ENCODE measurements around the gene FCHSD2. TPM values are rescaled to one million over a fixed set of nuclear protein-coding genes. Genes with fewer than 3 reads are reported as not detected.

The FCHSD2 gene
- total RNA-seq, 1 donor from 2014 or later, result 16.3 TPM

GRCh38 chr11:73176874-73177155 lies 34.7 kb upstream of the FCHSD2 start:
- peaks cover 16 to 40% of the 10 kb centered on the region in 2 donors for H3K4me1 ChIP-seq
- intact Hi-C loops (cut with DNase I), result loop anchor here (1.0 to 5.0 kb wide), 3 partner anchors 35 to 590 kb away; partner anchors contain the start of gene FCHSD2
- no peaks in the 10 kb centered on the region for H3K36me3 ChIP-seq
- H3K9me3 ChIP-seq, result no peaks in the 10 kb centered on the region
- H3K27me3 ChIP-seq, result no peaks in the 10 kb centered on the region
- DNase-seq (ENCODE audit: low spot score in 2 of 2), result no peak
- no peak overlapping the region for H3K4me3 ChIP-seq
- TF ChIP-seq CTCF (IDR thresholded peaks at IDR 0.05), result no peak
- H3K27ac ChIP-seq, result peak overlapping the region; percentile 91 to 94

GRCh38 chr11:73176145-73176873 lies 34.2 kb upstream of the FCHSD2 start:
- Histone ChIP-seq H3K27ac (peak overlapping the region; percentile 91 to 94), H3K36me3 (no peaks in the 10 kb centered on the region), H3K4me1 (peaks cover 16 to 40% of the 10 kb centered on the region in 2 donors), H3K4me3 (no peak overlapping the region), H3K27me3 (no peaks in the 10 kb centered on the region), H3K9me3 (no peaks in the 10 kb centered on the region)
- no peak for TF ChIP-seq CTCF (IDR thresholded peaks at IDR 0.05)
- DNase-seq (ENCODE audit: low spot score in 2 of 2), result no peak
- intact Hi-C loops (cut with DNase I), result loop anchor here (5.0 kb wide), 2 partner anchors 254 to 589 kb away; no protein-coding TSS in a partner anchor

GRCh38 chr11:73175551-73176144 lies 33.5 kb upstream of the FCHSD2 start:
- DNase-seq (ENCODE audit: low spot score in 2 of 2), result no peak
- no peaks in the 10 kb centered on the region for H3K36me3 ChIP-seq
- H3K27ac ChIP-seq, result peak overlapping the region; percentile 91 to 94
- no peaks in the 10 kb centered on the region for H3K9me3 ChIP-seq
- TF ChIP-seq CTCF (IDR thresholded peaks at IDR 0.05), result no peak
- peaks cover 16 to 40% of the 10 kb centered on the region in 2 donors for H3K4me1 ChIP-seq
- H3K27me3 ChIP-seq, result no peaks in the 10 kb centered on the region
- intact Hi-C loops (cut with DNase I), result loop anchor here (5.0 kb wide), 2 partner anchors 253 to 588 kb away; no protein-coding TSS in a partner anchor
- H3K4me3 ChIP-seq, result no peak overlapping the region

DNA sequence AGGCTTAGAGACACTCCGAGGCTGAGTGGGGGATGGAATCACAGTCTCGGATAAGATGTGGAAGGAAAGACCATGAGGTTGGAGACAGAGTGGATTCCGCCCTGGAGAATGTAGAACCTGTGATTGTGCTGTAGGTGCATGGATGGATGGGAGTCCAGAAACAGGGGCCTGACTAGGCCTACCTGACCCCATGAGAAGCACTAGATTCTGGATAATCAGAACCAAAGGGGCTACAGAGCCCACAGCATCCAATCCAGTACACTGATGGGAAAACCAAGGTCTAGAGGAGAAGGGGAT lies 32.3 kb upstream of the FCHSD2 start:
- Histone ChIP-seq H3K36me3 (no peaks in the 10 kb centered on the region), H3K27ac (peak overlapping the region; percentile 91 to 94), H3K4me1 (peaks cover 16 to 40% of the 10 kb centered on the region in 2 donors), H3K4me3 (no peak overlapping the region), H3K9me3 (no peaks in the 10 kb centered on the region), H3K27me3 (no peaks in the 10 kb centered on the region)
- intact Hi-C loops (cut with DNase I), result no loop called here
- no peak for TF ChIP-seq CTCF (IDR thresholded peaks at IDR 0.05)
- no peak for DNase-seq (ENCODE audit: low spot score in 2 of 2)

DNA sequence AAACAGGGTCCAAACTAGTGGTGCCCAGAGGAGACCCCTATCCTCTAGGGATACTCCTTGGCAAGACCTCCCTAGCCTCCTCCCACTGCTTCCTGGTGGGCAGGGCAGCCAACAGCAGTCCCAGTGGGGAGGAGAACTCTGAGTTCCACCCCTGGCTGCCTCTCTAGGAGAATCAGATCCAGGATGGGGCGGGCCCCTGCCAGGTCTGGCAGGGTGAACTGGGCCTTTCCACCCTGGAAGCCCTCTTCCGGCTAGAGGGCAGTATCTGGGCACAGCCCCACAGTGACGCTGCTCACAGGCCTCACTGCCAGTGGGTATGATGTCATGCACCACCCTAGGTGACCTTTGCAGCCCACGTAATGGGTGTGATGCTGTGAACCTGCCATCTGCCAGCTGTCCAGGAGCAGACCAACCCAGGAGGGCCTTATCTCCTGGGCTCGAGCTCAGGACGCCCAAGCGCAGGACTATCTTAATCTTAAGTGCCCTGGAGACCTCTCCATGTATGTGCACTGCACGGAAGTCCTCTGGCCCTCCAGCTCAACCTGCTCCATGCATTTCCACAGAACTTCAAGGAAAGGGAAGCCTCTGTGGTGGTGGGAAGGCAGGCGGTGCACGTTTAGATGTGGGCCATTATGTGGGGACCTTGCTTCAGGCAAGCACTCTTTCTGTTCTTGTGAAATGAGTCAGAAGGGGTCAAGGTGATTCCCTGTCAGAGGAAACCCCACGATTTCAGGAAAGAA lies 31.8 kb upstream of the FCHSD2 start:
- H3K27me3 ChIP-seq, result no peaks in the 10 kb centered on the region
- H3K36me3 ChIP-seq, result no peaks in the 10 kb centered on the region
- no peaks in the 10 kb centered on the region for H3K9me3 ChIP-seq
- peak overlapping the region; percentile 91 to 94 for H3K27ac ChIP-seq
- intact Hi-C loops (cut with DNase I), result loop anchor here (1.0 to 2.0 kb wide), 2 partner anchors 17 to 32 kb away; partner anchors contain the start of gene FCHSD2
- peak in 1 of 3 experiments; percentile 17 for TF ChIP-seq CTCF (IDR thresholded peaks at IDR 0.05)
- peaks cover 16 to 40% of the 10 kb centered on the region in 2 donors for H3K4me1 ChIP-seq
- no peak overlapping the region for H3K4me3 ChIP-seq
- DNase-seq (ENCODE audit: low spot score in 2 of 2), result peak; percentile 53 to 94
